ENCODE measurements around the gene SLC30A2.
A peak's percentile ranks its signal among the peaks of the same experiment; 100 is the strongest.

Gene SLC30A2

GRCh38 chr1:26082020-26082350 is 36.1 kb upstream of the SLC30A2 start:
- Histone ChIP-seq H3K4me3 (ENCODE audit: low read depth, low read length) (no peak overlapping the region), H3K27me3 (ENCODE audit: control insufficient read depth, insufficient read depth, low read length) (no peaks in the 10 kb centered on the region), H3K9ac (no peak overlapping the region), H3K9me3 (ENCODE audit: control insufficient read depth, low read length) (no peaks in the 10 kb centered on the region), H2AFZ (no peak overlapping the region), H3K4me1 (no peaks in the 10 kb centered on the region), H3K79me2 (no peaks in the 10 kb centered on the region), H3K36me3 (ENCODE audit: control insufficient read depth, insufficient read depth, low read length) (no peaks in the 10 kb centered on the region), H3K27ac (no peak overlapping the region), H3K4me2 (ENCODE audit: low read length) (no peak overlapping the region)
- TF ChIP-seq, protein P1, sequence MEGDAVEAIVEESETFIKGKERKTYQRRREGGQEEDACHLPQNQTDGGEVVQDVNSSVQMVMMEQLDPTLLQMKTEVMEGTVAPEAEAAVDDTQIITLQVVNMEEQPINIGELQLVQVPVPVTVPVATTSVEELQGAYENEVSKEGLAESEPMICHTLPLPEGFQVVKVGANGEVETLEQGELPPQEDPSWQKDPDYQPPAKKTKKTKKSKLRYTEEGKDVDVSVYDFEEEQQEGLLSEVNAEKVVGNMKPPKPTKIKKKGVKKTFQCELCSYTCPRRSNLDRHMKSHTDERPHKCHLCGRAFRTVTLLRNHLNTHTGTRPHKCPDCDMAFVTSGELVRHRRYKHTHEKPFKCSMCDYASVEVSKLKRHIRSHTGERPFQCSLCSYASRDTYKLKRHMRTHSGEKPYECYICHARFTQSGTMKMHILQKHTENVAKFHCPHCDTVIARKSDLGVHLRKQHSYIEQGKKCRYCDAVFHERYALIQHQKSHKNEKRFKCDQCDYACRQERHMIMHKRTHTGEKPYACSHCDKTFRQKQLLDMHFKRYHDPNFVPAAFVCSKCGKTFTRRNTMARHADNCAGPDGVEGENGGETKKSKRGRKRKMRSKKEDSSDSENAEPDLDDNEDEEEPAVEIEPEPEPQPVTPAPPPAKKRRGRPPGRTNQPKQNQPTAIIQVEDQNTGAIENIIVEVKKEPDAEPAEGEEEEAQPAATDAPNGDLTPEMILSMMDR (IDR thresholded peaks at IDR 0.05): no peak

GRCh38 chr1:26081267-26082019 is 35.5 kb upstream of the SLC30A2 start:
- Histone ChIP-seq H2AFZ (no peak overlapping the region), H3K36me3 (ENCODE audit: control insufficient read depth, insufficient read depth, low read length) (no peaks in the 10 kb centered on the region), H3K4me3 (ENCODE audit: low read depth, low read length) (no peak overlapping the region), H3K27me3 (ENCODE audit: control insufficient read depth, insufficient read depth, low read length) (no peaks in the 10 kb centered on the region), H3K27ac (no peak overlapping the region), H3K9me3 (ENCODE audit: control insufficient read depth, low read length) (no peaks in the 10 kb centered on the region), H3K79me2 (no peaks in the 10 kb centered on the region), H3K4me2 (ENCODE audit: low read length) (no peak overlapping the region), H3K9ac (no peak overlapping the region), H3K4me1 (no peaks in the 10 kb centered on the region)
- TF ChIP-seq, protein P1 (IDR thresholded peaks at IDR 0.05): no peak

- no peak overlapping the region for H3K9ac ChIP-seq
- H3K27me3 ChIP-seq (ENCODE audit: control insufficient read depth, insufficient read depth, low read length): no peaks in the 10 kb centered on the region
- no peaks in the 10 kb centered on the region for H3K79me2 ChIP-seq
- H3K4me1 ChIP-seq: no peaks in the 10 kb centered on the region
- no peak overlapping the region for H3K4me2 ChIP-seq (ENCODE audit: low read length)
- no peaks in the 10 kb centered on the region for H3K9me3 ChIP-seq (ENCODE audit: control insufficient read depth, low read length)
- H3K36me3 ChIP-seq (ENCODE audit: control insufficient read depth, insufficient read depth, low read length): no peaks in the 10 kb centered on the region
- TF ChIP-seq, protein P1 (IDR thresholded peaks at IDR 0.05): no peak
- H2AFZ ChIP-seq: no peak overlapping the region
- H3K27ac ChIP-seq: peak overlapping the region; percentile 15
- no peak overlapping the region for H3K4me3 ChIP-seq (ENCODE audit: low read depth, low read length)
Observed at GRCh38 chr1:26079960-26080814, 34.3 kb upstream of the SLC30A2 start.

DNA sequence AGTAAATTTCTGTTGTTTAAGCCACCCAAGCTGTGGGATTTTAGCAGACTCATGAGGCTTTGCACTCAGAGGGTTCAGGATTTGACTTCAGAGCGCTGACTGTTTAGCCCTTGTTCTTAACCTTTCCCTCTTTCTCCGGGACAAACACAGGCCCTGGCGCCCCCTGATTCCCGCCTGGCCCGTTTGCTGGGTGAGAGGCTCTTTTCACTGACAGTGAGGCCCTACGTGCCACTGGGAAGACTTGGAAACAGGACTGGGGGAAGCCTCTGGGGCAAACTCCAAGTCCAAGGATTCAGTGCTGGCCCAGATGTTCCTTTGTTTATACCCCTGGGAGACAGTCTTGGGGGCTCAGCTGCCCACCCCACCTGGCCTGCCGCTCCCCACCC is 33.3 kb upstream of the SLC30A2 start:
- H3K79me2 ChIP-seq: no peaks in the 10 kb centered on the region
- H3K4me1 ChIP-seq: no peaks in the 10 kb centered on the region
- H3K9ac ChIP-seq: no peak overlapping the region
- H2AFZ ChIP-seq: peak overlapping the region; percentile 46
- H3K36me3 ChIP-seq (ENCODE audit: control insufficient read depth, insufficient read depth, low read length): no peaks in the 10 kb centered on the region
- H3K4me3 ChIP-seq (ENCODE audit: low read depth, low read length): no peak overlapping the region
- no peaks in the 10 kb centered on the region for H3K27me3 ChIP-seq (ENCODE audit: control insufficient read depth, insufficient read depth, low read length)
- TF ChIP-seq, protein P1 (IDR thresholded peaks at IDR 0.05): no peak
- no peak overlapping the region for H3K27ac ChIP-seq
- no peak overlapping the region for H3K4me2 ChIP-seq (ENCODE audit: low read length)
- no peaks in the 10 kb centered on the region for H3K9me3 ChIP-seq (ENCODE audit: control insufficient read depth, low read length)

Data from parathyroid adenoma (tissue), 2 donors.